Hepatocyte (in vitro differentiated cells): ENCODE measurements around the gene FIGNL2.

Experiments
- CTCF ChIP-seq: fragments of 200-600 bp; sonication (generic); IDR thresholded peaks from 2 replicates; pipeline ENCODE4 v1.5.1; 2016; ENCODE audit warnings: antibody characterized with exemption, mild to moderate bottlenecking; ENCODE audit not compliant: poor library complexity
- EZH2 ChIP-seq: fragments of 200-600 bp; sonication (generic); IDR thresholded peaks from 2 replicates; pipeline ENCODE4 v1.6.1; 2016; ENCODE audit warnings: antibody characterized with exemption, mild to moderate bottlenecking, borderline replicate concordance
- EZH2phosphoT487 ChIP-seq: fragments of 200-600 bp; sonication (generic); IDR thresholded peaks from one replicate; pipeline ENCODE4 v1.6.1; 2018; ENCODE audit warnings: antibody characterized with exemption, mild to moderate bottlenecking, low read depth, moderate library complexity; ENCODE audit not compliant: unreplicated experiment, severe bottlenecking

DNA sequence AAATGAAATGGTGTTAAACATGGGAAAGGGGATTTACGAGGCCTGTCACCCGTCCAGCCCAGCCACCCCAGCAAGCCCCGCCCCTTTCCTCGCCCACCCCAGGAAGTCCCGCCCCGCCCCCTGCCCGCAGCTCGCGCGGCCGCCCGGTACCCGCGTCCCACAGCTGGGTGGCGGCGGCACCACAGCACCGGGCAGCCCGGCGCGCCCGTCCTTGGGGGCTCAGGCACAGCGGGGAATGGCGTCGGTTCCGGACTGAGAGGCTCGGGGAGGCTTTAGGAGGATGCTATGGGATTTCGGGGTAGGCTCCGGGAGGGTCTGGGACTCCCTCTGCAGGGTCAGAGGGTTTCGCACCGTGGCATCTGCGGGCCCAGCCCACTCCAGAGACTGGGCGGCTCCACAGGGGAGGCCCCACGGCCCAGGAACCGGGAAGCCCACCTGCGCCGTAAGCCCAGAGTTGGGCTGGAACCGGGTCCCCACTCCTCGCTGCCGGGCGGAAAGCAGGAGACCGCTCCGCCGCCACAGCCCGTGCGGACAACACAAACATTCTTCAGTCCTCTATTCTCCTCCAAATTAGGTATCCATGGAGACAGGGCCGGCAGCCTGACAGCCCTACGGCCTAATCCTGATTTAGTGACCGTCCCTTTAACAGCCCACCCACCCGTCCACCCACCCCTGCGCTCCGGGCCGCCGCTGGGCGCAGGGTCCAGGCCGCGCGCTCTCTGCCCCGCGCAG, 1.4 kb downstream of the FIGNL2 start:
- TF ChIP-seq CTCF, result no peak
- TF ChIP-seq EZH2, result no peak
- TF ChIP-seq EZH2phosphoT487, result no peak
